ENCODE data around the gene HSPB7.
"Not testable (repeated sequence)": the region's sequence is repeated elsewhere in the genome, so short reads cannot be mapped to it uniquely, and the experiment has no call there.

HSPB7 gene

DNA sequence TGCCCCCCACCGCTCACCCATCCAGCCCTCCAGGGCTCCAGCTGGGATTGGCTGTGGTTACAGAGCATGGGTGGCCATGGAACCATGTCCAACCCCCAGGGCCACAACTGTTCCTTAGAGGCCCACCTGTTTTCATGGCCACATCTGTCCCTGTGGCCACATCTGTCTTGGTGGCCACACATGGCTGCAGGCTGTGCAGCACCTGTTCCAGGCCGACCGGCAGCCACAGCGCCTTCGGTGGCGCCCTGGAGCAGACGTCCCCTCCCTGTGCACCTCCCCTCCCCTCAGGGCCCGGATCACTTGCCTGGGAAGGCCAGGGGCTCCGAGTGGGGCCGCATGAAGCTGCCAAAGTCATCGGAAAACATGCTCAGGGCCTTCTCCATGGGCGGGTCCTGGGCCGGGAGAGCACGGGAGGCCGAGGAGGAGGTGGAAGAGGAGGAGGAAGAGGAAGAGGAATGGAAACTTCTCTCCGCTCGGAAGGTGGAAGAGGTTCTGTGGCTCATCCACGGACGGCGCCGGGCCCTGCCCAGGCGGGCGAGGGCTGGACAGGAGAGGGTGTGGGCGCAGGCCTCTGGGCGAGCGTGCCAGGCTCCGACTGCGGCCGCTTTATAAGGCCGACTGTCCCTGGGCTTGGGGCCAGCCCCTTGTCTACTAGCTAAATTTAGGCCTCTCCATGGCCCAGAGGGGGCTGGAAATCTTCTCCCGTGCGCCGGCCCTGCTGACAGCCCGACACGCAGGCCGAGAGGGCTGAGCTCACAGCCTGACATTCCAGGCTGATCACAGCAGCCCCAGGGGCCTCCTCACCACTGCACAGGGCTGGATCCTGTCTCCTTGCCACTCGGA is at the start of gene HSPB7:
HSPB7 (minus strand) TSS at position 583 of the 843 bp plus-strand sequence; CDS start at position 503, 80 bp downstream.
- DNase-seq = no peak

DNA sequence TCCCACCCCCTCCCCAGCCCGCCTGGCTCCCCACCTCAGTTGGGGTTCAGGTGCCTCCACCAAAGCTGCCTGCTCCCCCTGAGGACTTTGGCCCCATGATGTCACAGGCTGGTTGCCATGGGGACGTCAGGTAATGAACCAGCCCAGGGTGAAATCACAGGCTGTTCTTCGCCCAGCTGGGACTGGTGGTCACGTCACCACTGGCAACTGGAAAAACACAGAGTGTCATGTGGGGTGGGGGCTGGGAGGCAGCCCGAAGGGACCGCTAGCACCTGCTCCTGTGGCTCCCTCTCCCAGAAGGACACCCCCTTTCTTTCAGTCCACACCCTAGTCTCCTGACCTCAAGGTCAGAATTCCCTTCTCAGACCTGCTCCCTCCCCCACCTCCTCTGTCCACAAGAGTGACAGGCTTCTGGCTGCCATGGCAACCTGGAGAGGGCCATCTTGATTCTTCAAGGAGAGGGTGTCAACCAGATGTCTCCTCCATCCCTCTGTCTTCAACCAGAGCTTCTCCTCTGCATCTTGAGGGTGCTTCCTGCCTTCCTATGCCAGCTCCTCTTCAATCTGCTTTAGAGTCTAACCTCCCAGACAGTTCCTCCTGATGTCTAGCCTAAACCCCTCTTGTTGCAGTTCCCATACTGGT is 49.4 kb upstream of the HSPB7 start:
- DNase-seq = no peak

DNA sequence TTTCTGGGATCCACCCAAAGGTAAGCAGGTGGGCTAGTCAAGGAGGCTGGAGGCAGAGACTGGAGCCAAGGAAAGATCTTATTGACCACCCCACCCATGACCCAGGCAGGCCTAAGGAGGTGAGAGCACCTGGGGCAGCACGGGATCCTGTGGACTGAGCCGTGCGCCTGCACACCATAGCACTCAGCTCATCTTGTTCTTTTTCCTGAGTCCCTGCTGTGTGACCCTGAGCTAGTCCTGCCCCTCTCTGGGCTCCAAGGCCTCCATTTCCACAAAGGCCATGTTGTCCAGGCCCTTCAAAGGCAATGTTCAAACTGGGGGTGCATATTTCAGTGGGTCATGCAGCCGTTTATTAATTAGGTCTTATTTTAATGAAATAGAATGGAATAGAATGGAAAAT is 48.4 kb upstream of the HSPB7 start:
- no peak for DNase-seq

DNA sequence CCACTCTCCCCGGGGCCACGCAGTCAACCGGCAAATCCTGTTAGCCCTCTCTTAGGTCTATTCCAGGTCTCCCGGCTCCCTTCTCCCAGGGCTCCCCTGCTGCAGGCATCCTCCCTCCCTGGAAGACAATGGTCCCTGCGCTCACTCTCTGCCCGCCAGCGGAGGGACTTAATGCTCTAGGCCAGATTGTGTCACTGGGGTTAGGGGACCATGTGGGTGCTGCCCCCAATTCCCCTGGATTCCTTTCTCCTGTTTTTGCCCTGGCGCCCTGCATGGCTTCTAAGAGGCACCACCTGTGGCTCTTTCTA is 47.4 kb upstream of the HSPB7 start:
- DNase-seq = no peak

DNA sequence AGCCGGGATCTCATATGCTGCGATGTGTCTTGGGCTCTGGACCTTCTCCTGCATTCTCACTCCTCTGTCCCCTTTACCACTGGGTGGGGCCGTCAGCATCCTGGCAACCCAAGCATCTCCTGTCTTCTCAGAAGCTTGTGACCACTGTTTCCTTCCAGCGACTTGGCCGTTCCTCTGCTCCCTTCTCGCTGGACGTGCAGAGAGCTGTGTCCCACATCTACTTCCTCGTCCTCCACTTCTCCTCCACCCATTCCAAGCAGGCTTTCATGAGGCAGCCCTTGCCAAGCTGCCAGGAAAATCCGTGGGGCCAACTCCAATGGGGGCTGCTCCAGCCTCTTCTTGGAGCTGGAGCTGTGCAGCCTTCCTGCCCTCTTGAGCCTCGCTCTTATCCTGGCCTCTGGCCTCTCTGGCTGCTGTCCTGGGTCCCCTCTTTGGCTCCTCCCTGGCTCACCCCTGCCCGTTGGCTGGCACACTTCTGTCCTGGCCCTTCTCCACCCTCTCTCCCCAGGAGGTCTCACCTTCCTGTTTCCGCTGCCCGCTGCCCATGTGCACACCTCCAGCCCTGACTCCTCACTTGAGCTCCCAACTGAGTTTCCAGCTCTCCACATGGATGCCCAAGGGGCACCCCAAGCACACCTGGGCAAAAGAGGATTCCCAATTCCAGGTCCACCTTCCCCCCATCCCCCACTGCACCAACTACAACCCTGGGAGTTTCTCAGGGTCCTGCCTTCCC is 46.9 kb upstream of the HSPB7 start:
- no peak for DNase-seq

DNA sequence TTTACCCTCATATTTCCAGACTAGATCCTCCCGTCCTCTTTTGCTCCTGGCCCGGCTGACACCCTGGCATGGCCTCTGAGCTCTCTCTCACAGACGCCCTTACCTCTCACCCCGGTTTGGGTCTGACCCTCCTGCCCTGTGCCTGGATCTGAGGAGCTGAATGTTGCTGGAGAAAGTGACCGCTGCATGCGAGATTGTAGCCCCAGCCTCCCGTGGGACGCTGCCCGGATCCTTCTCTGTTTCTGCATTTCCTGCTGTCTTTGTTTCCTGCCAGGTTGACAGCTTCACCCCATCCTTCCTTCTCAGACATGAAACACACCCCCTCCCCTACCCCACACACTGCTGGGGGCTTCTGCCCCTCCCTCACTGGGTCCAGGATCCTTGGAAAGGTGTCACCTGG is 46.1 kb upstream of the HSPB7 start:
- DNase-seq = no peak

DNA sequence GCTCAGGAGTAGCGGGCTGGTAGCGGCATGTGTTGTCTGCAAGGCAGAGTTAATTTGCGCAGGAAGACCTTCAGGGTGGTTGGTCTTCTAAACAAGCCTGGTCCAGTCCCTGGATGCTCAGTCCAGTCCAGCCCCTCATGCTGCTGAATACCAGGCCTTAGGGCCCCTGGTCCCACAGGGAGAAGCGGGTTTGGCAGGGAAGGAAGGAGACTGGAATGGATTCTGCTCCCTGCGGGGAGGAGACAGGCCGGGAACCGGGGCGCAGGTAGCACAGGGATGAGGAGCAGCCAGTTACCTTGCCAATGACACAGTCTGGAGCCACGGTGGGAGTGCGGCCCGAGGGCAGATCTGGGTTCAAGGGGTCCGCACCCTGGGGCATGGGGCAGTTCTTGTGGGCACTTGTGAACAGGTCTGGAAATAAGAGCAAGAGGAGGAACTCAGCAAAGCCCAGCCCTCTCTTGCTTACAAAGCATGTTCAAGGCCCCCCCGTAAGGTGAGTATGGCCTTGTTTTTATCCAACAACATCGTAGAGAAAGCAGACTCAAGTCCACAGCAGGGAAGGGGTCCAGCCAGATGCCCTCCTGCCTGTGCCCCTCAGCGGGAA is 45.5 kb upstream of the HSPB7 start:
- DNase-seq = no peak

DNA sequence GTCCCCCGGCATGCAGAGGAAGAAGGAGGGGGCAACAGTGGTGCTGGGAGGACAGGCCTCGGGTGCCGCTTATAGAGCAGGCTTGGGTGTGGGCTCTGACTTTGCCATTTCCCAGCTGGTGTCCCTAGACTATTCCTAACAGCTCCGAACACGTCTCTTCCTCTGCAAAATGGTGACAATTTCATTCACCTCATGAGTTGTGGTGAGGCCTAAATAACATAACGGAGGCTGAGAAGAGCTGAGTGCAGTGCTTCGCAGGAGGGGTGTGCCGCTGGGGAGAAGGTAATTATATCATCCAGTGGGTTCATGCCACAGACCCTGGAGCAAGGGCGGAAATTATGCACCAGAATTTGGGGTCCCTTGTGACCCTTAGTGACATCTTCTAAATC is 44.8 kb upstream of the HSPB7 start:
- not testable (repeated sequence) for DNase-seq

DNA sequence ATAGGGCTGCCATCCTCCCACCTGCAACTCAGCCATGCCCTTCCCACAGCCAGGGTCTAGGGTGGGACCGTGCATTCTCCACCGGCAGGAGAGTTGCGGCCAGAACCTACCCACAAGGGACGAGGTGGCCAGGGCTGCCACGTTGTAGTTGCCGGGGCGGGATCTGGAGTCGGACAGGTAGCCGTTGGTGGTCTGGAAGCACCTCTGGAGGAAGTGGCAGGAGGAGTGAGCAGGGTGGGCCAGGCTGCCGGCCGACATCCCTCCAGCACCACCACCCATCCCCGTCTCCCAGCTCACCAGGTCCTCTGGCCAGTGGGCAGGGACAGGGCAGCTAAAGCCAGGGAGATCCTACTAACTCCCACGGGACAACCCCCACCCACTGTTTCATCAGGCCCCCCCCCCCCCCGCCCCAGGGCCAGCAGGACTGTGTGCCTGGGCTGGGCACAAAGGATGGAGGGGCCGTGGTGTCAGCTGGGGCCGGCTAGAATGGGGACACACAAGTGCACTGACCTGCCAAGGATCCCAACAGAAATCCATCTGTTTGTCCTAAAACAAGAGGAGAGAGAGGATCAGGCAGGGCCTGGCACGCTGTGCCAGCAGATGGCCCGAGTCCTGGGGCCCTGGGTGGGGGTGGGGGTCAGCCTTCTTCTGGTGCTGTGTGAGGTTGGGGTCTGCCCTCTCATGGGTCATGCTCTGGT is 44.3 kb upstream of the HSPB7 start:
- DNase-seq = not testable (repeated sequence)

DNA sequence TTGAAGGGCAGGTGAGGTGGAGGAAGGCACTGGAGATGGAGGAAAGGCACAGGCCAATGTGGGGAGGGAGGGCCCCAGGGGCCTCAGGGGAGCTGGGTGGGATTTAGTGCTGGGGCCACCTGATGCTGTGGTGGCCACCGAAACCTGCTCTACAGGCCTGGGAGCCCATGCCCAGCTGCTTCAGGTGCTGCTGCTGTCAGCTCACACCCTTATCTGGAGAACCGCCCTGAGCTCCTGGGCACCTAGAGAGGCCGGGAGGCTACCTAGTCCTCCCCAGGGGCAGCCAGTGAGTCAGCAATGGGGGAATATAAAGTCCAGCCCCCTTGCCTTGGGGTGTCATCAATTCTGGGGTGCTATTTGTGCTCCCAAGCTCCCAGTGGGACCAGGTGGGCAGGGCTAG is 43.4 kb upstream of the HSPB7 start:
- DNase-seq = no peak

DNA sequence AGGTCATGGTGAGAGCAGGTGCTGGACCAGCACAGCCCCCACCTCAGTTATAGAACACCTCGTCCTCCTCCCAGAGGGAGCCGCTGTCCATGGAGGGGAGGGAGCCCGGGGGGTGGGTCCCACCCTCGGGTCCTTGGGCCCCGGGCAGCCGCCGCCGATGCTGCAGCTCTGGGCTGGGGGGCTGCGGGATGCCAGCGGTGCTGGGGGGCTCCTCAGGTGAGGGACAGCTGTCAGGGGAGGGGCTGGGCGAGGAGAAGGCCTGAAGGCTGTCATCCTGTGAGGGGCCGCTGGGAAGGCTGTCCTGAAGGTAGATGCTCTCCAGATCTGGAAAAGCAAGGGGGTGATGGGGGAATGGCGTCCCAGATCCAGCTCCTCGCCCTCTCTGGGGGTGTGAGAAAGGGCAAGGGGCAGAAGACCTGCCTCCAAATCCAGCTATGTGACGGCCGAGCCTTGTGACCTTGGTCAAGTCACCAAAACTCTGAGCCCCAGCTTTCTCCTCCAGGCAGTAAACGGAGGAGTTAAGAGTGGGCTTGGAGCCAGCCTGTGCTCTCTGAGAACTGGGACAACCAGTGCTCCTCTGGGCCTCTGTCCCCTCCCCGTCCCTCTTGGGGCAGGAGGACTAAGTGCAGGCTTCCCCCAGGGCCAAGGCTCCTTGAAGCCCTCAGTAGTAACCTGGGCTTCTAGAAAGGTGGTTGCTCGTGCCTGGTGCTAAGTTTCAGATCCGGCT is 40.7 kb upstream of the HSPB7 start:
- DNase-seq = not testable (repeated sequence)

DNA sequence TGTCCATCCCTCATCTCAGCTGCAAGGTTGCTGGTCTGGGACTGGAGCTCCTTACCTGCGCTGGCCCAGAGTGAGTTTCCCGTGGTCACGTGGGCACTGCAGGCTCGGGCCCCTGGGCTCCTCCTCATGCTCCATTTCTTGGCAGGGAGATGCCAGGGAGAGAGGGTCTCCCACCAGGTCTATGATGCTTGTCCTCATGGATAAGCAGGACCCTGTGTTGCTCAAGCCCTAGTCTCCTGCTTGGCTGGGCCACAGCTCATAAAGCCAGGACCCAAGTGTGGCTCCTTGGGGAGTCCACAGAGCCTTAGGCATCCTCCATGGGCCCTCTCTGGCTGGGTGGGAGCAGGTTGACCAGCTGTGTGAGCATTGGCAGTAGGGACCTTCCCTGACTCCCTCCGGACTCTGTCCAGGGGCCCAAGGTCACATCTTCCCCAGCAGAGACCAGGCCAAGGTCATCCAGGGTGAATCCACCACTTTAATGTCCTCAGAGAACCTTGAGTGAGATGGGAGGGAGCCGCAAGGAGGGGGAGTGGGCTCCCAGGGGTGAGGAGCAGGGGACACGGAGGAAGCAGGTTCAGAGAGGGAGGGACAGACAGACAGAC is 39.6 kb upstream of the HSPB7 start:
- not testable (repeated sequence) for DNase-seq

DNA sequence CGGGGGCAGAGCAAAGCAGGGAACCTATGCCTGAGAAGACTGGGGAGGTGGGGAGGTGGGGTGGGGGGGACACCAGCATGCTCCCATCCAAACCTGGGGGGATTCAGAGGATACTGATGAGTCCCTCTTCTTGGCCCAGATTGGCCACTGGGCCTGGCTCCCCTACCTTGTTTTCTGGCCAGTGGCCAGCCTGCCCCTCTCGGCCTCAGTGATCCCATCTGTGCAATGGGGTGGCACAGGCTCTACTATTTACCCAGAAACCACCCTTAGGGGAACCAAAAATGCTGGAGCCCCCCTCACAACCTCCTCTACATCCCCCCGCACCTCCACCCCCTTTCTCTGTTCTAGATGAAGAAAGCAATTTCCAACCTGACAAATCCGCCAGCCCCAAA is 38.7 kb upstream of the HSPB7 start:
- not testable (repeated sequence) for DNase-seq

DNA sequence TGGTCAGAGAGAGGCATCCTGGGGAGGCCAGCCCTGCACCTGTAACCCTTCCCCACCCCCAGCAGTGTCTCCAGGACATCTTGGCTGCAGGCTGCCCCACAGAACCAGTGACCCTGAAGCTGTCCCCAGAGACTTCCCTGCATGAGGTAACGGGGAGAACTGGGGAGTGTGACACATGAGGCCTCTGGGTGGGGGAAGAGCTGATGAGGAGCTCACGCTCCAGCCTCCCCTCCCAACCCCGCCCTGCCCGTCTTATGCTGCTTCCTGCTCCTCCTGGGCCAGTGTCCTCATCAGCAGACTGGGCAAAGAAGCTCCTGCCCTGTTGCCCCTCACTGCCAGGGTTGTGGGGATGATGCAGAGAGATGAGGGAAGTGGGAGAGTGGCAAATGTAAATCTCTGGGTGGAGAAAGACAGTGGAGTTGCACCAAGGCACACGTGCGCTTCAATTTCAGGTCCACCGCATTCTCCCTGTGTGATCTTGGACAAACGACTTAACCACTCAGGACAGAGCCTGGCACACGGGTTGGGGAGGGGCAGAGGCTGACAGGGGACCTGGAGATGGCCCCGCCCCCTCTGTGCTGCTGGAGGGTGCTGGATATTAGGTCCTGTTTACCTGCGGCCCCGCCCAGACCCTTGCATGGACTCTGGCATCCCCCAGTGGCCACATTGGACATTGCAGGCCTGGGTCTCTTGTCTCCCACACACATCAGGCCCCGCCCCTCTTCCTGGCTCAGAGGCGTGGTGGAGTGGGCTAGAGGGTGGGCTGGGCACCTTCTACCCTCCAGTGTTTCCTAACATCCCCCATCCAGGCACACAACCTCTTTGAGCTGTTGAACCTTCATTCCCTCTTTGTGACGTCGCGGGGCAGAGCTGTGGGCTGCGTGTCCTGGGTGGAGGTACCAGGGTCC is 38.0 kb upstream of the HSPB7 start:
- peak; percentile 89 for DNase-seq

DNA sequence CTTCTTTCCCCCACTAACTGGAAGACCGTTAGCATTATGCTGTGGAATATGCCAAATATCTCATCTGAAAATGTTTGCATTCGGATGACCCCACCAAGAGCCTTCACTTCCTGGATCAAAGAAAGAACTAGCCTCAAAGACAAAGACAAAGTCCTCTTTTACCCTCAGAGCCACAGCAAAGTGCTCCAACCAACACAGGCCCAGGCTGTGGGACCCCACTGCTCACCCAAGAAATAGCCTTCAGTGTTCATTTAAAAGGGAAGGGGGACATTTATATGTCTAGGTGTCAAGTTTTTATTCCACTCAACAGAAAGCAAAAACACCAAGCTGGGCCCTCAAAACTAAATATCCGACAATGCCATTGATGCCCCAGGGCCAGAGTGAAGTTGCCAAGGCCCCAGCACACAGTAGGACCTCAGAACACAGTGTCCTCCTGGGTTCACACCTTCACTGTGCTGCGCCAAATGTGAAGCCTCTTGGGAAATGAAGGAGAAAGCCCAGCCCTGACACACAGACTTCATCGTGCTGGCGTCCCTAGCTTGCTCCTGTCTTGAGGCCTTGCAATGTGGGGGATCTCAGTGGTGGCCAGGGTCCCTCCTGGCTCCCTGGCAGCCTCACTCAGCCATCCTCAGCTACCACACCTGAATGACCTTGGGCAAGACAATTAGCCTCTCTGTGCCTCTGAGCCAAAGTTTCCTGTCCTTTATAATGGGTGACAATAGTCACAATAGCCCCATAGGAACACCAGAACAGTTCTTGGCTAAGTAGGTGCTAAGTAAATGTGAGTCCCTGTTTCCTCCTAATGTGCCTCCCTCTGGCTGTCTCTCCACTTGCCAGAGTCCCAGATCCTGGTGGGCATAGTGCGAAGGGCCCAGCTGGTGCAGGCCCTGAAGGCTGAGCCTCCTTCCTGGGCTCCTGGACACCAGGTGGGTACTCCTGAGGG is 37.0 kb upstream of the HSPB7 start:
- no peak for DNase-seq

DNA sequence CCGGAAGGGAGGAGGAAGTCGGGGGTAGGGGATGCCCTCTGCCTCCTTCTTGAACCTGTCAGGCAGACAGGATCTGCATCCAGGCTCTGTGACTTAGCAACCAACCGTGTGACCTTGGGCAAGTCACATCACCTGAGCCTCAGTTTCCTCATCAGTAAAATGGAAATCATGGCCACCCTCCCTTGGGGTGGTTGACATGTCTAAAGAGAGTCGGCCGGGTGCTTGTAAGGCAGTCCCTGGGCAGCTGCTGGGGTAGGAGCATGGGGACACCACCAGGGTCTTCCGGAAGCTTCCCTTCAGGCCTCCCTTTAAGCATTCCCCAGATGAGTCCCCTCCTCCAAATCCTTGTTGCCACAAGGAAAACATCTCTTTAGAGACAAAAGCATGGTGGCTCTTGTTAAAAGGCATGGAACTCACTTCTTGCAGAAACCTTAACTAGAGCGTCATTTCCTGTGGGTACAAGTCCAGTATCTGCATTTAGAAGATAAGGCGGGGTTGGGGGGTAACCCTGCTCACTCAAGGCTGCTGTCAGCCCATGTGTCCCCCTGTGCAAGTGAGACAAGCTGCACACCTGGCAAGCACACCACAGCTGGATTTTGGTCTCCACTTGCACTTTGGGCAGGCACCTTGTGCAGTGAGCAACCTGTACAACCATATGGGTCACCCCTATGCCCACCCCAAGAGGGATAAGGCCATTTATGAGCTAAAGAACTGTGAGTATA is 36.1 kb upstream of the HSPB7 start:
- DNase-seq = no peak

DNA sequence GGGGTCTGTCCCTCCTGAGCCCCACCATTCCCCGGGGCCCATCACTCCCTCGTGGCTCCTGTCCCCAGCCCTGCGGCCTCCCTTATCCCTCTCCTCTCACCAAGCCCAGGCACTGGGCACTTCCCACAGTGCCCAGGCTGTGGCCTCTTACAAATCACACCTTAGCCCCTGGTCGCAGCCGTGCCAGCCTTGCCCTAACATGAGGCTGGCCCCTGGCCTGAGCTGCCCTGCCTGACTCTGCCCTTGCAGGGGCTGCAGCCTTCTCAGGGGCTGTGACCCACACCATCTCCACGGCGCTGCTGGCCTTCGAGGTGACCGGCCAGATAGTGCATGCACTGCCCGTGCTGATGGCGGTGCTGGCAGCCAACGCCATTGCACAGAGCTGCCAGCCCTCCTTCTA is 34.1 kb upstream of the HSPB7 start:
- DNase-seq = not testable (repeated sequence)

DNA sequence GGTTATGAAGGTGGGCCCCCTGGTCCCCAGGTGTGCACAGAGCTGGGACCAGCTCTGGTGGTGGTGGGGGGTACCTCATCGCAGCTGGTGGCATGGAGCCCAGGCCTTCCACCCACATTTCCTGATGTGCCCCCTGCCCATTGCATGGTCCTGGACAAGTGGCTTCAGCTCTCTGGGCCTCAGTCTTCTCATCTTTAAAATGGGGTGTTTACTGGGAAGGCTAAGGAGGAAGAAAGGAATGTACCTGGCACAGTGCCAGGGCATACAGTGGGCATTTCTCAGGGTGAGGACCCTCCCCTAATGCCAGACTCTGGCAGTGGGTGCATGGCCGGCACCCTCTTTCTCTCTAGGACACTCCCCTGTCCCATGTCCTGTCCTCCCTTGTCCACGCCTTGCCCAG is 33.2 kb upstream of the HSPB7 start:
- DNase-seq = no peak

DNA sequence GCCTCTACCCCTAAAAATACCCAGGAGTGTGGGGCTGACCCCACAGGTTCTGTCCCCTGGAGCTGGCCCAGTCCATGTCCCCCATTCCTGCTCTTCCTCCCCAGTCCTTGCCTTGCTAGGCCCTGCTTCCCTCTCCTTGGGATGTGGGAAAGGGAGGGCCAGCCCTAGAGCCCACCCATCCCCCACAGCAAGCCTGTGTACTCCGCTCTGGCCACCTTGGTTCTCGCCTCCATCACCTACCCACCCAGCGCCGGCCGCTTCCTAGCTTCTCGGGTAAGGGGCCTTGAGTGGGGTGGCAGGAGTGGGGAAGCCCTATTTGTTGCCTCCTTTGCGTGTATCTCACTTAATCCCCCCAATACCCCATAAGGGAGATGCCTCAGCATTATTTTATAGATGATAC is 32.5 kb upstream of the HSPB7 start:
- no peak for DNase-seq
